Measurements from ENCODE around the gene FYTTD1.

FYTTD1 gene

DNA sequence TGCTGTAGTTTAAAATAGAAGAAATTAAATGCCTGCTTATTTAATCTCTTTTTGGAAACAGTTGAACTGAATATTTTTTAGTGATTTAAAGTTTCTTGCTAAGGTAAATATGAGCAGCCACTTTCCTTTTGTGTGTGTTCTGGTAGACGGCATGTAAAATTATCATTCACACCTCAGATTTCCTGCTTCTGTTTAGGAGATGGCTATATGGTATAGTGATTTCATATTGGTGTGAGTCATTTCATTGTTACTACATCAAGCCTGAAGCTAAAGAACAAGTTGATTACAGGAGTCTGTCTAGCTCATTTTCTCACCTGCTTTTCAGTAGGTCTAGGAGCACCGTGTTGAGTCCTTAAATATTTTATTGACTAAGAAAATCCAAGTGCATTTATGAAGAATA is 43.6 kb downstream of the FYTTD1 start:
- no peak for DNase-seq (ENCODE audit: low read depth)

DNA sequence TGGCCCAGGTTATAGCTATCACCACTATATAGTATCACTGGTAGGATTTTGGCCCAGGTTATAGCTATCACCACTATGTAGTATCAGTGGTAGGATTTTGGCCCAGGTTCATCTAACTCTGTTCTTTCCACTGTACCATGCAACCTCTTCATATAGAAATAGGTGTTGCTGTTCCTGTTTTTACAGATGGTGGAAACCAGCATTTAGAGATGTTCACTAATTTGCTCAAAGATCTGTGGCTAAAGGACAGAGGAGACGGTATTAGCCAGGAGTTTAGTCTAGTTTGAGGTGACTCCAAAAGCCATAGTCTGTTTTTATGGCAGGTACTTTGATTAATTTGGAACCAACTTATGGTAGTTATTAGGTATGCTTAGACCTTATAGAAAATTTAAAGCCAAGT is 44.4 kb downstream of the FYTTD1 start:
- DNase-seq (ENCODE audit: low read depth) = no peak

DNA sequence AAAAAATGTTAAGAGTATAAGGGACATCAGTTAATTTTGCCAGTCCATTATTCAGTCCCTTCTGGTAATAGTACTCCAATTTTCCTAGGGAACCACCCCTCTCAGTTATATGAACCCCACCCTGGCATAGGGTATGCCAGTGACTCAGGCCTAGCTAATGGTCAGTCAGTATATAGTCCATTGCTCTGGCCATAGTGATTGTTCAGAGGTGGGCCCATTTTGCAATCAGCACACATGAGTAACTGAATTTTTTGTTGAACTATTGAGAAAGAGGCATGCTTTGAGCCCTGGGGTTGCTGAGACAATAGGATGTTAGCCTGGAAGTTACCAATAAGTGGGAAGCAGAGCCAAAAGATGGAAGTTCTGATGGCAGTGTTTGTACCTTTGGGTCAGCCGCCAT is 45.5 kb downstream of the FYTTD1 start:
- no peak for DNase-seq (ENCODE audit: low read depth)

DNA sequence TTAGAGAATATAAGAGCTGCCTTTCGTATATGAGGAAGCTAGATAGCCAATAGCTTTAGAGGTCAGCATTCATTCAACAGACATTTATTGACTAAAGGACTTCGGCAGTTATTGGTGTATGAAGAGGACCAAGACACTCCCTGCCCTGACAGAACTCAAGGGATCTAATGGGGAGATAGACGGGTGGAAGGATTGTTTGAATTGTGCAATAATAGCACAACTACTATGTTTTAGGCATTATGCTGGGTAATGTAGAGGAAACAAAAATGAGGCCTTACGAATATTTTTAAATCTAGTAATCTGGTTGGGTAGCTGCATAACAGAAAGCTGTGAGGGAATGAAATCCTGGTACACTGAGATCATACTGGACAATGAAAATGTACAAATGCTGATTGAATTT is 46.4 kb downstream of the FYTTD1 start:
- DNase-seq (ENCODE audit: low read depth) = no peak

DNA sequence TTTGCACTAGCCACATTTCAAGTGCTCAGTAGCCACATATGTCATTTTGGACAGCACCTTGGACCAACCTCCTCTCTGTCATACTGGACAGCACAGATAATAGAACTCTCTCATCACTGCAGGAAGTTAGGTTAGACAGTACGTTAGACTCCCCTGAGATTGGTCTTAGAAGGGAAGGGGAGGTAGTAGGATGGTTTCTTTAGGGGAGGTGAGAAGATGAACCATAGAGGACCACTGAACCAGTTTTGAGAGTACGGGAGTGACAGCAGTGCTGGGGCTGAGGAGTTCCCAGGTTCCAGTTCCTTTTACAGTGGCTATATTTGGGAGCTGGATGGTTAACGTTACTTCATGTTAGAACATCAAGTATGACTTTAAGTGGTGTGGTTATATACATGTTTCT is 49.2 kb downstream of the FYTTD1 start:
- DNase-seq (ENCODE audit: low read depth) = no peak

DNA sequence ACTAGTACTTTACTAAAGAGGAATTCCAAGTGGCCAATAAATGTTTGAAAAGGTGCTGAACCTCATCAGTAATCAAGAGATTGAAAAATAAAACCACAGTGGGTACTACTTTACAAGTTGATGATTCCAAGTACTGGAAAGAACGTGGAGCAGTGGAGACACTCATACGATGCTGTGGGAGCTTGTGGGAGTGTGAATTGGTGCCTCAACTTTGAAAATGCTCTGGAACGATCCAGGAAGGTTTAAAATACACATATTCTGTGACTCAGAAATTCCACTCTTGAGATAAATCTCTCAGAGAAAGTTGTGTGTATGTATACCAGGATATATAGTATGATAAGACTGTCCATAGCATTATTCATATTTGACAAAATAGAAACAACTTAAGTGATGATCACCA is 50.7 kb downstream of the FYTTD1 start:
- DNase-seq (ENCODE audit: low read depth) = no peak

DNA sequence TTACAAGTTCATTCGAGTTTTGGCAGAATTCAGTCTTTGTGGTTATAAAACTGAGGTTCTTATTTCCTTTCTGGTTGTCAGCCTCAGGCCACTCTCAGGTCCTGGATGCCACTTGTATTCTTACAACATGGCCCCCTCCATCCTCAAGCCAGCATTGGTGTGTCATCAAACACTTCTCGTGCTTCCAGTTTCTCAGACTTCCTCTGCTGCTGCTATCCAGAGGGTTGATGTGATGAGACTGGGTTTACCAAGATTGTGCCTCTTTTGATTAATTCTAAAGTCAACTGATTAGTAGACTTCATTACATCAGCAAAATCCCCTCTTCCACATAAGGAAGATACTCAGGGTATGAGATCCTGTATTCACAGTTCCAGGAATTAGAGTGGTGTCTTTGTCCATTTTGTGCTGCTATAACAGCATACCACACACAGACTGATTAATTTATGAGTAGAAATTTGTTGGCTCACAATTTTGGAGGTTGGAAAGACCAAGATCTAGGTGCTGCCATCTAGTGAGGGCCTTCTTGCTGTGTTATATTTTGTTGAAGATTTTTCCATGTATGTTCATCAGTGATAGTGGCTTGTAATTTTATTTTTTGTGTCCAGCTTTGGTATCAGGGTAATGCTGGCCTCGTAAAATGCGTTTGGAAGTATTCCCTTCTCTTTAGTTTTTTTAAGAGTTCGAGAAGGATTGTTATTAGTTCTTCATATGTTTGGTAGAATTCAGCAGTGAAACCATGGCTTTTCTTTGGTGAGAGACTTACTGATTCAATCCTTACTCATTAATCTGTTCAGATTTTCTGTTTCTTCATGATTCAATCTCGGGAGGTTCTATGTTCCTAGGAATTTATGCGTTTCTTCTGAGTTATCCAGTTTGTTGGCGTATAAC is 52.5 kb downstream of the FYTTD1 start:
- DNase-seq (ENCODE audit: low read depth) = no peak

DNA sequence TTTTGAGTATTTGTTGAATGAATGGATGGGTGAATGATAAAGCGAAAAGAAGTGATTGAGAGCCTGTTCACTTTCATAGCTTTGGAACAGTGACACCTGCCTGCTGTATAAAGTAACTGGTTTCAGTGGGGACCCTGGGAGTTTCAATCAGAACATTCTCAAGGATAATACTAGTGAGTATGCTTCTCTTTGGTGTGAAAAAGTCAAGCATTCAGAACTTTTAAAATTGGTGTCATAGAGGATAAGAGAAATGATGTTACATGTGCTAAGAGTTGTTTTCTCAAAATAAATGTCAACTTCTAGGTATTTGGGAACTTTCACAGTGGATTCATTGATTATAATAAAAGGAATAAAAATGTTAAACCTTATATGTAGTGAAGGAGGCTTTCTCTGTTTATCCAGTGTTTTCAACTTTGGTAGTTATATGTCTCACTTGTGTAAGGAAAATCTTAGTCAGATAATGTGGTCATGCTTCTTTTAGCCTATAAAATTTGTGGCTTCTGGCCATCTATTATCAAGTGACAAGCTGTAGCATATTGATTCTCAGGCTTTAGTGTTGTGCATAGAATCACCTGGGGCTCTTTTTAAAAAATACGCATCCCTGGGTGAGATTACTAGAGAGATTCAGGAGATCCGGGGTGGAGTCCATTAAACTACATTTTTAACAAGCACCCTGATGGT is 53.2 kb downstream of the FYTTD1 start:
- DNase-seq (ENCODE audit: low read depth) = no peak

DNA sequence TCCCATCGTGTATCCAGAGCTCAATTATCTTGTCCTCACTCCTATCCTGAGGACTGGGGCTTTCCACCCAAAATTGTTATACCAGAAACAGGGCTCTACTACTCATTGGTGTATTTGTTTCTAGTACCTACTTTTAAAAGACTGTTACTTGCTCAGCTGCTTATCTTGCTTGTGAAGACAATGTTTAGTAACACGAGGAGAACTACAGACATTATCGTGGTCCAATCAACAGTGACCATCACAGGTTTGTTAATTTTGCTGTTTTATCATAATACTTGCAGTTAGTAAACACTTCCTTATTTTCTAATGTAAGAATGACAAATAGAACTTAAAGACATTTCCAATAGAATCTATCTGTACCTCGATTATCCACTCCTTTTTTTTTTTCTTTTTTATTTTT is 54.8 kb downstream of the FYTTD1 start:
- no peak for DNase-seq (ENCODE audit: low read depth)

DNA sequence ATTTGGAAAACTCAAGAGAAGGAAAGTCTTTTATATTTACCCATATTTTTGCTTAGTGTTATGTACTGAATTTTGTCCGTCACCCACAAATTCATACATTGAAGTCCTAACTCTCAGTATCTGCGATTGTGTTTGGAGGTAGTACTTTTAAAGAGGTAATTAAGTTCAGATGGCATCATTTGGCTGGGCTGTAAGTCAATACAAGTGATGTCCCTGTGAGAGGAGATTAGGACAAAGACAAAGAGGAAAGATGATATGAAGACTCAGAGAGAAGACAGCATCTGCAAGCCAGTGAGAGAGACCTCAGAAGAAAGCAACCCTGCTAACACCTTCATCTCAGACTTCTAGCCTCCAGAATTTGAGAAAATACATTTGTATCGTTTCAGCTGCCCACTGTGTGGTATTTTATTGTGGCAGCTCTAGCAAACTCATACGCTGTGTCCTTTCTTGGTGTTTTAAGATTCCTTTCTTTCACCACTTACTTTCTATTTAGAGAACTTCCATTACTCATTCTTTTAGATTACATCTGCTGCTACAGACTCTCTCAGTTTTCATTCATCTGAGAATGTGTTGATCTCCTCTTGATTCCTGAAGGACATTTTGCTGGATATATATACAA is 58.4 kb downstream of the FYTTD1 start:
- no peak for DNase-seq (ENCODE audit: low read depth)

DNA sequence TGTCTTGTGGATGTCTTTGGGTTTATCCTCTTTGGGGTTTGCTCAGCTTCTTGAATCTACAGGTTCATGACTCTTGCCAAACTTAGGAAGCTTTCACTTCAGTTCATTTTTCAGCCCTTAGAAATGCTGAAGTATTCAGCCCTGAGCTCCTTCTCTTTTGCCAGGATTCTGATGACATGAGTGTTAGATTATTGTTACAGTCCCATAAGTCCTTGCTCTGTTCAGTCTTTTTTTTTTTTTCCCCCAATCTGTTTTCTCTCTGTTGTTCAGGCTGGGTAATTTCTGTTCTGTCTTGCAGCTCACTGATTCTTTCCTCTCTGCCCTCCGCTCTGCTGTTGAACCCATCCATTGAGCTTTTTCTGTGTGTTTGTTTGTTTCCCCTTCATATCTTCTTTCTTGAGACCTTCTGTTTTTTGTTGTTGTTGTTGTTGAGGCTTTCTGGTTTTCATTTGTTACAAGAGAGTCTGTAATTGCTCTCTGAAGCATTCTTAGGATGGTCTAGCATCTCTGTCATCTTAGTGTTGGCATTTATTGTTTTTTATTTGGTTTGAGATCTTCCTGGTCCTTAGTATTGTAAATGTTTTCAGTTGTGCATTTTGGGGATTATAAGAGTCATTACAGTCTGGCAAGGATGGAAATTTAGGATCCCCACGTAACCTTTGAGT is 59.8 kb downstream of the FYTTD1 start:
- no peak for DNase-seq (ENCODE audit: low read depth)

DNA sequence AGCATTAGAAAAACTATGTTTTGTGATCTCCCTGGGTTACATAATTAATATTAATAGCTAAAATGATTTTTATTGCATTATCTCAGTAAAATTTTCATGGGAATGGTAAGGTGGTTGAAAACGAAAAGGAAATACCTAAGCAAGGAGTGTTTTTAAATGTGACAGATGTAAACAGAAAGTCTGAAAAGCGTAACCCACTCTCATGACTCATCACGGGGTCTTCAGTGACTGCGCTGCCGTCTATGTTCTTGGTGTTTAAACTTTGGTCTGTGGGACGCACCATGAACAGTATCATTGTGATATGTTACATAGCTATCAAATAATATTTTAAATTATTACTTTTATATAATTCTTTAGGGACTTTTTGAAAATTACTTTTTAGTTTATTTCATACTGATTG is 61.2 kb downstream of the FYTTD1 start:
- DNase-seq (ENCODE audit: low read depth) = no peak

DNA sequence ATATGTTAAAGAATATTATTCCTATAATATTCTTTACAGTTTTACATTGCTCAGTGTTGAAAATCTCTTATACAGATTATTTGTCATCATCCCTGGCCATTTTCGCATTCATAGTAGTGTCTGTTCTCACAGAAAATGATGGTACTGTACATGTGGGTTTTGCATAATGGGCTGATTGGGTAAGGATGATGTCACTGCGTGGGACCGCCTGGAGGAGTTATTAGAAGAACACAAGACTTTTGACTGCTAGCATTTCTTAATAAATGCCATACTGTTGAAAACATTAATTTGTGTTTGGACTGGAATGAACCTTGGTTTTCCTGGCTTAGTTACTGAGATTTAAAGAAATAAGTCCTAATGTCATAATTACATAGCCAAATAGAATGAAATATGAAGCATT is 61.7 kb downstream of the FYTTD1 start:
- no peak for DNase-seq (ENCODE audit: low read depth)

DNA sequence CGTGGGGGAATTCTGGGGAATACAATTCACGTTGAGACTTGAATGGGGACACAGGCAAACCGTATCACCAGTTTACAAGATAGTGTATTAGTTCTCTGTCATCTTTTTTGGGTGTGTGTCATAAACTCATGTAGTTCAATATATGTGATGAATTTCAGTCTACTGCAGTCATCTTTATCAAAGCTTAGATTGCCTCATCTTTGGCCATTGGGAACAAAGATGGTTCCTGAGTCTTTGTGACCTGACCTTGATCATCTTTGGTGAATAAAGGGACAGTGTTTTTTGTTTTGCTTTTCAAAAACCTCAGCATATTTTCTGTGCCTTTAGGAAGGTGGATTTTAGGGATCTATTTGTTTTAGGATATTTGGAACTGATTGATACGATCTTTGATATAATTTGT is 64.7 kb downstream of the FYTTD1 start:
- DNase-seq (ENCODE audit: low read depth) = no peak

DNA sequence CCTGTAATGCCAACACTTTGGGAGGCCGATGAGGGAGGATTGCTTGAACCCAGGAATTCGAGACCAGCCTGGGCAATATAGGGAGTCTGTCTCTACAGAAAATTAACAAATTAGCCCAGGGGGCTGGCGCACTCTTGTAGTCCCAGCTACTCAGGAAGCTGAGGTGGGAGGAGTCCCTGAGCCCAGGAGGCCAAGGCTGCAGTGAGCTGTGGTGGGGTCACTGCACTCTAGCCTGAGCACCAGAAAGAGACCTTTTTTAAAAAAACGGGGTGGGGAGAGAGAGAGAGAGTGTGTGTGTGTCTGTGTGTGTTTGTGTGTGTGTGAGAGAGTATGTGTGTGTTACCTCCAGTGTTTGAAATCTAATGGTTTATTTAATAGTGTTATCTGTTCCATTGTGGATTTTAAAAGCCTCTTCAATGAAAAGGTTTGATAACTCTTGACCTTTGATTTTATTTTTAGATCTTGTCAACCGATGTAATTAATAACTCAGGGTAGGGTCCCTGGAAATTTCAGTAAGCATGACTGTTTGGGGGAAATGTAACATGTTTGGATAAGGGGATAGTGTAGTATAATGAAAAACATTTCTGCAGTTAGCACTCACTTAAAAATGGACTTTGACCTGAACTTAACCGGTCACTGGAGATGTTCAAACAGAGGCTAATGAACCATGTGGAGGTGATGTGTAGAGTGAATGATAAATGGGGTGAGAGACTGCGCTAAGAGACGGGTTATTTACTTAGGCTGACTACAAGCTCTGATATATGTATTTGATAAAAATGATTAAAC is 71.1 kb downstream of the FYTTD1 start:
- no peak for DNase-seq (ENCODE audit: low read depth)

DNA sequence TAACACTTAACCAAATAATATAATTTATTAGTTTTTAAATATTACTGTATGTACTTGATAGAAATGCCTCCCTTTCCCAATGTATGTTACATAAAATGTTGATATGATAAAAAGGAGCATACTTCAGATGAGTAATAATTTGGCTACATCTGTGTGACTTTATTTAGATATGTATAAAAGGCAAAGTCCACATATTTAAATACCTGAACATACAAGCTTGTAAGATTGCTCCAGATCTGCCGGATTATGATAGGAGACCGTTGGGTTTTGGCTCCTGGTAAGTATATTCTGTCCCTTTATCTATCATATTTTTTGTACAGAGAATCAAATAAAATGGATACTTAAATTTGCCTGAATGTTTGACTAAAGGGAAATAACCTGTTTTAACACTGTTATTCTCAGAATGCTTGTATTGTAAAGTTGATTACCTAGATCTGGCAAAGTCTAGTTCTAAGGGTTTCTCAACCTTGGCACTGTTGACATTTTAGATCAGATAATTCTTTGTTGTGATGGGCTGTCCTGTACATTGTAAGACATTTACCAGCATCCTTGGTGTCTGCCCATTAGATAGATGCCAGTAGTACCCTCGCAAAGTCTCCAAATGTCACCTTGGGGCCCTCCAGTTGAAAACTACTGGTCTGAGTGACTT is 79.8 kb downstream of the FYTTD1 start:
- DNase-seq (ENCODE audit: low read depth) = no peak

DNA sequence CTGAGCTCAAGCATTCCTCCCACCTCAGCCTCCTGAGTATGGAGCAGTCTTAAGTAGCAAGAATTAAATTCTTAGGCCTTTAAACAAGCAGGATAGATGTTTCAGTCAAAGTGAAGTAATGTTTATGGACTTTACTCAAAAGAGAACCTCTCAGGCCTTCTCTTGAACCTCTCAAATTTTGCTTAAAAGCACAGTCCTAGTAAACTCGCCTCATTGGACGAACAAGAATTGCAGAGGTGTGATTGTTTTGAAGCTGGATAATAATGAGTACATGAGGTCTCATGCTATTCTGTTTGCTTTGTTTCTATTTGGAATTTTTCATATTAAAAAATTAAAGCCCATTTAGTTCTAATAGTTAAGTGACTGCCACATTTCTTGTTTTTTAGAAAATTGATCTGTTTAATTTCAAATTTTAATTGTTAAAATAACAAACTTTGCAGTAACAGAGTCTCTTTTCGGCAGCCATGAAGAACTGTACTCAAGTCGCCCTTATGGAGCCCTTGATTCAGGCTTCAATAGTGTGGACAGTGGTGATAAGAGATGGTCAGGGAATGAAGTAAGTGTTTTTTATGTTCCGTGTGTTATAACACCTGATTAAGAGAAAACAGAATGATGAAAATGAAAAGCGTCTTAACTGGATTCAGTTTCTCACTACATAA is 80.8 kb downstream of the FYTTD1 start:
- DNase-seq (ENCODE audit: low read depth) = no peak

DNA sequence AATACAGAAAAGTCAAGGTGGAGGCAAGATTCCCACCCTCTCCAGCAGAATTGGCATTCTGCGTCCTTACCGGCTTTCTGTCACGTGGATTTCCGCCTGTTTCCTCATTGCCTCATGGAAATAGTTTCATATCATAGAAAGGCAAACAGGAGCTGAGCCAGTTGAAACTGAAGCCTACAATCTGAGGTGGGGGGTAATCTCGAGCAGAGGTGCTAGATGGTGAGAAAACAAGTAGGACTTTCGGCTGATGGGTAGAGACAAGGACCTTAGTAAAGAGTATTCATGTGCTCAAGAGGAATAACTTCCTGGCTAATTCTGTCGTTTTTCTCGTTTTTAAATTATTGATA is 81.3 kb downstream of the FYTTD1 start:
- DNase-seq (ENCODE audit: low read depth) = no peak

DNA sequence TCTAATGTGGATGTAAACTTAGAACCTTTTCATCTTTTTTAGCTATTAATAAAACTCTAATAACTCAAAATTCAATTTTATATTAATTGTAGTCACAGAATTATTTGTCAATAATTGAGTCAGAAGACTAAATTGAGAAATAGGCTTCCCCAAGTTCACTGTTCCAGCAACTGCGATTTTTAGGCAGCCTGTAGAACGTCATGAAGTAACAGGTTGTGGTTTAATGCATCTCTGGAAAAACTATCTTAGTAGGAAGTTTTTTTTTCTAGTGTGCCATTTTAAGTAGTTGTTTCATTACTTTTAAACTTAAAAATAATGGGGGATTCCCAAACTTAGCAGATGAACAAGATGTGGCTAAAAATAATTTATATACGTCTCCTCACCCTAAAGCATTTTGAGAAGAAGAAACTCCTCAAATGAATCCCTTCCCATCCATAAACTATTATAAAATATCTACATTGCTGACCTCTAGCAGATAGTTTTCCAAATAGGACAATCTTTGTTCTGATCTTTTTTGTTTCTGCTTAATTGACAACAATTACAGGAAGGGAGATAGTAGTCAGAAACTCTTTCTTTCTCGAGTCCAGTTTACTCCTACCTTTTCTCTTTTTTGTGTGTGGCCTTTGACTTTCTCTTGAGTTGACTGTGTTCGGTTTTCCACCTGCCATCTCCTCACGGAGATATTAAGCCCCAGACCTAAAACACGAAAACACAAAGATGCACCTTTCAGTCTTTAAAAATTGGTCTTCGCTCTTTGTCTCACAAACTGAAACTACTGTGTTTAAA is 84.4 kb downstream of the FYTTD1 start:
- DNase-seq (ENCODE audit: low read depth) = no peak

DNA sequence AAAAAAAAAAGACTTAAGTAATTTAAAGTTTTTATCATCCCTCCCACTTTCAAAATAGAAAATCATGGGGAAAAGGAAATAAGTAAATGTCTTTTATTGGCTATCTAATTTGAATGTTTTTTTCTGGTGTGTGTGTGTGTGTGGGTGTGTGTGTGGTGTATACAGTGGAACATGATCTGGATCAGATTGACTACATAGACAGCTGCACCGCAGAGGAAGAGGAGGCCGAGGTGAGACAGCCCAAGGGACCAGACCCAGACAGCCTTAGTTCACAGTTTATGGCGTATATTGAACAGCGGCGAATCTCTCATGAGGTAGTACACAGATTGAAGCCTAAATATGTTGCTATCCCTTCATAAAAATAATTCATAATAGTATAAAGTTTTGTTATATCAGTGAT is 85.8 kb downstream of the FYTTD1 start:
- no peak for DNase-seq (ENCODE audit: low read depth)

Data from stimulated activated CD8-positive, alpha-beta memory T cell treated with anti-CD3 and anti-CD28 coated beads, Interleukin-15, amount 100 ng/mL, for 1 hour (primary cell).